ENCODE measurements around the gene POTEJ.
A peak's percentile ranks its signal among the peaks of the same experiment; 100 is the strongest.
"Not testable (repeated sequence)": the region's sequence is repeated elsewhere in the genome, so short reads cannot be mapped to it uniquely, and the experiment has no call there.

The POTEJ gene

GRCh38 chr2:130601648-130602302, 9.5 kb upstream of the POTEJ start:
- not testable (repeated sequence) for DNase-seq (ENCODE audit: low spot score)

GRCh38 chr2:130608276-130609001, 2.8 kb upstream of the POTEJ start:
- not testable (repeated sequence) for DNase-seq (ENCODE audit: low spot score)

- DNase-seq (ENCODE audit: low spot score), result not testable (repeated sequence)
Measured at GRCh38 chr2:130609002-130609920, 2.0 kb upstream of the POTEJ start.

- DNase-seq (ENCODE audit: low spot score), result not testable (repeated sequence)
Measured at GRCh38 chr2:130610486-130610885, 754 bp upstream of the POTEJ start.

DNA sequence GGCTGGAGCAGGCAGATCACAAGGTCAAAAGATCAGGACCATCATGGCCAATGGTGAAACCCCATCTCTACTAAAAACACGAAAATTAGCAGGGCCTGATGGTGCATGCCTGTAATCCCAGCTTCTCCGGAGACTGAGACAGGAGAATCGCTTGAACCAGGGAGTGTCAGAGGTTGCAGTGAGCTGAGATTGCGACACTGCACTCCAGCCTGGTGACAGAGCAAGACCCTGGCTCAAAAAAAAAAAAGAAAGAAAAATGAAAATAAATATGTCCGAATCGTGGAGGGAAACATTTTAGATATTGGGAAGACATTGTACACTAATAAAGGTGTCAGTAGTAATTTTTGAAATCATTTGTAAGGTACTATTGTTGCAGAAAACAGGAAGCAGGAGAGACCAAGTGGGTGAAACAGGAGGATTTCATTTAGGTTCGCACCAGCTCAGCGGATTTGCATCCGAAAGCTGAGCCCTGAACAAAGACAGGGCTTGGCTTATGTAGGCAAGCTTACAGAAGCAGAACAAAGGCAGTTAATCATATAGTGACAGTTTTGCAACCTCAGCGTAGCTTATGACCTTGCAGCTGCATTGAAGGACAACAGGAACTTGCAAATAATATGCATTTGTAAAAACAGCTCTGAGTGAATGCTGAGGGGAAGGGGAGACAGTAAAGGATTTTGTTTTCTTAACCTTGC, 17.7 kb downstream of the POTEJ start:
- DNase-seq (ENCODE audit: low spot score), result not testable (repeated sequence)

DNA sequence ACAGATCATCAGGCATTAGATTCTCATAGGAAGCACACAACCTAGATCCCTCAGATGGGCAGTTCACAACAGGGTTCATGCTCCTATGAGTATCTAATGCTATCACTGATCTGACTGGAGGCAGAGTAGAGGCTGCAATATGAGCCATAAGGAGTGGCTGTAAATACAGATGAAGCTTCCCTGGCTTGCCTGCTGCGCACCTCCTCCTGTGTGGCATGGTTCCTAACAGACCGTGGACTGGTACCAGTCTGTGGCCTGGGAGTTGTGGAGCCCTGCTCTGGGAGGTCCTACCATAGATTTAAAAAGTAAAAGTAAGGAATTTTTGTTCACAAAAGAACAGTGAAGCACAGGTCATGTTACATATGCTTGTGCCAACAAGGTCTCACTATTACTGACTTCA, 27.7 kb downstream of the POTEJ start:
- DNase-seq (ENCODE audit: low spot score), result not testable (repeated sequence)

GRCh38 chr2:130641688-130642087, 30.4 kb downstream of the POTEJ start:
- DNase-seq (ENCODE audit: low spot score), result not testable (repeated sequence)

DNA sequence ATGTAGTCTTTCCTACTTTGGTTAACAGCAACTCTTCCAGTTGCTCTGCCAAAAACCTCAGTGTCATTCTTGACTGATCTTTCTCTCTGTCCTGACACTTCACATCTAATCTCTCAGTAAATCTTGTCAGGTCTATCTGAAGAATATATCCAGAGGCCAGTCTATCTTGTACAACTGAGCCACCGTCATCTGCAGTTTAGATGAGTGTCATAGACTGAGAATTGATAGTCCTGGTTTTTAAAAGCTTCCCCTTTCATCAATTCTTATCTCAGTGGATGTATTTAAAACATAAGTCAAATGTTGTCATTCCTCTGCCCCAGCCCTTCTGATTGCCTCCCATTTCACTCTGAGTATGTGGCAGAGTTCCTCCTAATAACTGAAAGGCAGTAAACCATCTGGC, 38.0 kb downstream of the POTEJ start:
- not testable (repeated sequence) for DNase-seq (ENCODE audit: low spot score)

- not testable (repeated sequence) for DNase-seq (ENCODE audit: low spot score)
Measured at GRCh38 chr2:130664506-130664905, 53.3 kb downstream of the POTEJ start.

DNA sequence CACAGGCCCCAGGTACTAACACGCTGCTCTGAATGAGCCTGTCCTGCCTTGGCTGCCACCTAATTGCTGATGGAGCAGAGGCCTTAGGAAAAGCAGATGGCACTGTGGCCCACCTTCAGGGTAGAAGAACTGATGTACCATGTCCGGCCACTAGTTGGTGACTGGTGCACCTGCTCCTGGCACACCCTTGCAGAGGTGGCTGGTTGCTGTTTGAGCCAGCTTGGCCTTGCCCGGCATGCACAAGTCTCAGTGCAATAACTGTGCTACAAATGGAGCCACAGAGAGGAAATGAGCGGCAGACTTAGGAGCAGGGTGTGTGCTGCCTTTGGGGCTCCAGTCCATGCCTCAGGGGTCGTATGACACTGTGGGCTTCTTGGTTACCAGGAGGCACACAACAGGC, 54.4 kb downstream of the POTEJ start:
- not testable (repeated sequence) for DNase-seq (ENCODE audit: low spot score)

- DNase-seq (ENCODE audit: low spot score), result not testable (repeated sequence)
Measured at GRCh38 chr2:130667516-130667915, 56.3 kb downstream of the POTEJ start.

DNA sequence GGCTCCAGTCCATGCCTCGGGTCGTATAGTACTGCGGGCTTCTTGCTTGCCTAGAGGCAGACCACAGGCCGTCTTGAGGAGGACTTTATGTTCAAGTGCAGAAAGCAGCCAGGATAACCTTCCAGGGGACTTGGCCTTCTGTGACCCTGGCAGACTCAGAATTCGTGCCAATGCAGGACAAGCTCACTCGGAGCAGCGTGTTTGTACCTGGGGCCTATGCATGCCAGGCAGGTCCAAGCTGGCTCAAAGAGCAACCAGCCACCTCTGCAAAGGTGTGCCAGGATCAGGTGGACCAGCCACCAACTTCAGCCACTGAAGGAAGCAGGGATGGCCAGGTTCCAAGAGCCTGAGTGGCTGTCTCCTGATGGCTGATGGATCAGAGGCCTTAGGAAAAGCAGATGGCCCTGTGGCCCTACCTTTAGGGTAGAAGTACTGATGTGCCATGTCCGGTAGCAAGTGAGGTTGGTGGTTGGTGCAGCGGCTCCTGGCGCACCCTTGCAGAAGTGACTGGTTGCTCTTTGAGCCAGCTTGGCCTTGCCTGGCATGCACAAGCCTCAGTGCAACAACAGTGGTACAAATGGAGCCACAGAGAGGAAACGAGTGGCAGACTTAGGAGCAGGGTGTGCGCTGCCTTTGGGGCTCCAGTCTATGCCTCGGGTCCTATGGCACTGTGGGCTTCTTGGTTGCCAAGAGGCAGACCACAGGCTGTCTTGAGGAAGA, 58.9 kb downstream of the POTEJ start:
- DNase-seq (ENCODE audit: low spot score), result not testable (repeated sequence)

- DNase-seq (ENCODE audit: low spot score), result not testable (repeated sequence)
Measured at GRCh38 chr2:130692041-130692770, 81.0 kb downstream of the POTEJ start.

DNA sequence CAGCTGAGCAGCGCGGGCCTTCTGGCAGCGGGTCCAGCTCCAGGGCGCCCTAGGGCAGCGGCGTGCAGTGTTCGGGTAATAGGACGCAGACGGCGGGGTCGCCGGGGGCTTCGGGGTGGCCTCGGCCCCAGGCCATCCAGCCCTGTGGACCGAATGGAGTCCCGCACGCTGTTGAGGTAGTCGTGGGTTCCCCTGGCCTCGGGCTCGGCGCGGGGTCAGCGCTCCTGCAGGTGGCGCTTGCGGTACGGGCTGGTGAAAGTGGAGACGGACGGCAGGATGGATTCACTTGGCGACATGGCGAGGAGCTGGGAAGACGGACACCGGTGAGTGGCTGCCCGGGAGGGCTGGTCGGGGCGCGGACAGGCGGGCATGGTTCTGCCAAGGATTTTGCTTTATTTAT, 82.2 kb downstream of the POTEJ start:
- DNase-seq (ENCODE audit: low spot score), result peak; percentile 15

- DNase-seq (ENCODE audit: low spot score), result not testable (repeated sequence)
Measured at GRCh38 chr2:130703250-130703649, 92.0 kb downstream of the POTEJ start.

Measured in putamen (tissue), 1 donor.